Psoas muscle (tissue), 8 donors: Measurements from ENCODE around the gene ARHGEF33. TPM values are rescaled to one million over a fixed set of nuclear protein-coding genes. Genes with fewer than 3 reads are reported as not detected.

Experiments used
- ATAC-seq, 4 donors: fragments of 200-7000 bp; cut with Tn5 transposase; one replicate each; pipeline ENCODE4 v1.9.1; 2020; ENCODE audit warnings: moderate library complexity in 3 of 4, mild to moderate bottlenecking in 2 of 4
- DNase-seq, 2 donors: peaks; one replicate each; pipeline ENCODE4 v3.0.0-alpha.2; 2020
- H3K27ac ChIP-seq: fragments of 200-600 bp; one replicate; pipeline ENCODE4 v1.8.0; 2022
- H3K27me3 ChIP-seq, 3 donors: fragments of 200-600 bp in 1 of 3; one replicate each; pipeline versions ENCODE4 v1.6.1 to v1.8.0; 2013 to 2022; ENCODE audit warnings: low read length in 2 of 3, mild to moderate bottlenecking in 2 of 3, moderate library complexity in 1 of 3; ENCODE audit not compliant: insufficient read depth in 3 of 3
- H3K36me3 ChIP-seq, 2 donors: fragments of 200-600 bp in 1 of 2; one replicate each; pipeline versions ENCODE4 v1.6.1 to v1.8.0; 2013 to 2022; ENCODE audit warnings: low read depth in 1 of 2, mild to moderate bottlenecking in 1 of 2, moderate library complexity in 1 of 2; ENCODE audit not compliant: insufficient read depth in 1 of 2
- H3K4me1 ChIP-seq: fragments of 200-600 bp; one replicate; pipeline ENCODE4 v1.8.0; 2022
- H3K4me3 ChIP-seq: fragments of 200-600 bp; one replicate; pipeline ENCODE4 v1.8.0; 2022; ENCODE audit warnings: mild to moderate bottlenecking
- H3K9me3 ChIP-seq: fragments of 200-600 bp; one replicate; pipeline ENCODE4 v1.8.0; 2022
- CTCF ChIP-seq: fragments of 200-600 bp; IDR thresholded peaks from one replicate; pipeline ENCODE4 v1.8.0; 2022; ENCODE audit warnings: antibody characterized with exemption
- WGBS, 3 donors: extraction: QIAGEN DNeasy Blood & Tissue Kit; methylation state at CpG; one replicate each; pipeline versions ENCODE4 v1.1.6 to v1.1.7; 2013; 5-methylcytosine and 5-hydroxymethylcytosine counted together
- intact Hi-C, 2 donors: fragments of 100-400 bp; cut with DNase I; formaldehyde crosslinking; loops; one replicate each; pipeline versions ENCODE4 v1.11.0 to v1.14.2; 2022
- polyA plus RNA-seq, 3 donors: library from polyadenylated mRNA; stranded (reverse); fragments of 200-250 nt; gene quantifications; one replicate each; pipeline ENCODE4 v1.2.3, GENCODE V29; 2013
- total RNA-seq, 4 donors: library from RNA; stranded (reverse); fragmentation: NEBNext Ultra II Directional in 2 of 4; extraction: Animal tissue kit (Norgen Biotek cat#: 25700) in 2 of 4; gene quantifications; one replicate each; pipeline versions ENCODE4 v1.2.1 to v1.2.4, GENCODE V29; 2021 to 2023
- donor health status: healthy with polysubstance abuse.
- donor health status: DM: no; HTN: no; CAD: no; lungs with moderate emphysema.
- donor health status: Bipolar disorder and iron deficiency.
- donor health status: healthy.
- donor health status: DM: yes; HTN: yes; CAD: no.
- donor health status: DM: no; HTN: no; CAD: no.
- donor health status: DM: no; HTN: no; CAD: no.
- donor health status: DM: yes; HTN: yes; CAD: no.

Gene ARHGEF33
- total and polyA plus RNA-seq, 7 donors, result 0.03 to 0.58 (median 0.15) TPM

- no peak overlapping the region for H3K27ac ChIP-seq
- H3K4me3 ChIP-seq, result no peak overlapping the region
- 67 to 87% (median 81%) methylated on average over 3 of the region's 3 CpGs for WGBS, 3 donors
- H3K4me1 ChIP-seq, result no peaks in the 10 kb centered on the region
- H3K27me3 ChIP-seq, result no peaks in the 10 kb centered on the region
- H3K36me3 ChIP-seq, result peaks cover 0 to 31% of the 10 kb centered on the region in 2 donors
- ATAC-seq, result no peak
- no peak for DNase-seq
- intact Hi-C loops, result no loop called here
- no peaks in the 10 kb centered on the region for H3K9me3 ChIP-seq
- TF ChIP-seq CTCF, result no peak
Observed at GRCh38 chr2:38981003-38981669, 91.5 kb downstream of the ARHGEF33 start.

- ATAC-seq (no peak), DNase-seq (no peak)
- Histone ChIP-seq H3K9me3 (no peaks in the 10 kb centered on the region), H3K4me1 (no peaks in the 10 kb centered on the region), H3K27ac (no peak overlapping the region), H3K27me3 (no peaks in the 10 kb centered on the region), H3K4me3 (no peak overlapping the region), H3K36me3 (peaks cover 0 to 37% of the 10 kb centered on the region in 2 donors)
- WGBS, 3 donors, result 89 to 95% (median 91%) methylated on average over 8 of the region's 8 CpGs
- intact Hi-C loops, result no loop called here
- no peak for TF ChIP-seq CTCF
Observed at GRCh38 chr2:38981670-38982357, 92.1 kb downstream of the ARHGEF33 start.

- Histone ChIP-seq H3K36me3 (peaks cover 0 to 44% of the 10 kb centered on the region in 2 donors), H3K27me3 (no peaks in the 10 kb centered on the region), H3K4me3 (no peak overlapping the region), H3K9me3 (no peaks in the 10 kb centered on the region), H3K4me1 (no peaks in the 10 kb centered on the region), H3K27ac (no peak overlapping the region)
- intact Hi-C loops, result no loop called here
- DNase-seq (no peak), ATAC-seq (no peak)
- WGBS, 3 donors, result 96 to 100% (median 98%) methylated on average over 1 of the region's 1 CpG
- TF ChIP-seq CTCF, result no peak
Observed at GRCh38 chr2:38982498-38982897, 92.8 kb downstream of the ARHGEF33 start.

GRCh38 chr2:38988716-38989115 is 99.0 kb downstream of the ARHGEF33 start:
- H3K27me3 ChIP-seq, result no peaks in the 10 kb centered on the region
- WGBS, 3 donors, result 99 to 100% (median 100%) methylated on average over 1 of the region's 1 CpG
- H3K9me3 ChIP-seq, result no peaks in the 10 kb centered on the region
- DNase-seq (no peak), ATAC-seq (no peak)
- H3K4me1 ChIP-seq, result no peaks in the 10 kb centered on the region
- no peak for TF ChIP-seq CTCF
- no peak overlapping the region for H3K27ac ChIP-seq
- intact Hi-C loops, result no loop called here
- no peak overlapping the region for H3K4me3 ChIP-seq
- H3K36me3 ChIP-seq, result peaks cover 0 to 96% of the 10 kb centered on the region in 2 donors
